GM12878 (cell line): ENCODE measurements around the gene CASK. TPM values are rescaled to one million over a fixed set of nuclear protein-coding genes. Genes with fewer than 3 reads are reported as not detected.

ENCODE experiments used
- ATAC-seq: fragments of 200-7000 bp; cut with Tn5 transposase; 3 replicates; pipeline ENCODE4 v1.9.1; 2020; ENCODE audit warnings: mild to moderate bottlenecking, moderate library complexity
- BruUV-seq: library from RNA; stranded (reverse); fragments of 400-500 nt; replicated peaks from 2 replicates; lab custom pipeline; 2021; lab: Mats Ljungman, UMichigan
- CTCF ChIA-PET: fragments of 300-600 bp; sonication (Branson Sonifier 250); formaldehyde crosslinking; extraction: SDS; loops from one replicate; lab custom pipeline; 2021; ENCODE audit warnings: inconsistent platforms; lab: Yijun Ruan, JAX
- POLR2A ChIA-PET: fragments of 350-600 bp; formaldehyde crosslinking; extraction: SDS; loops from one replicate; lab custom pipeline; 2021; ENCODE audit warnings: inconsistent platforms; lab: Charles Lee
- RAD21 ChIA-PET: fragments of 300-600 bp; sonication (Branson Sonifier 250); formaldehyde crosslinking; loops from one replicate; lab custom pipeline; 2023; ENCODE audit warnings: antibody characterized with exemption; ENCODE audit not compliant: unreplicated experiment; lab: Charles Lee
- SMC1A ChIA-PET: fragments of 300-600 bp; sonication (Branson Sonifier 250); formaldehyde crosslinking; loops from one replicate; lab custom pipeline; 2023; ENCODE audit not compliant: unreplicated experiment, uncharacterized antibody; lab: Charles Lee
- DNase-seq: peaks from one replicate; pipeline ENCODE4 v3.0.0-alpha.2; 2011; ENCODE audit warnings: low read depth, low spot score
- FAIRE-seq: peaks from 3 replicates; lab custom pipeline; 2011; peaks lifted over from hg19 to GRCh38; lab: Jason Lieb, UNC
- H2AFZ ChIP-seq: 2 replicates; pipeline ENCODE4 v1.6.0; 2011; ENCODE audit warnings: low read depth, low read length, control low read depth; ENCODE audit not compliant: control insufficient read depth
- H3K27ac ChIP-seq: 2 replicates; pipeline ENCODE4 v1.5.1; 2011; ENCODE audit warnings: control low read depth; ENCODE audit not compliant: control insufficient read depth, insufficient read depth
- H3K27me3 ChIP-seq, 2 experiments: replicated peaks in 1 of 2; 2 replicates each; pipeline versions ENCODE4 v1.6.0 to v1.6.1; 2011; ENCODE audit warnings: low read length in 1 of 2; ENCODE audit not compliant: control insufficient read depth in 2 of 2, insufficient read depth in 2 of 2
- H3K36me3 ChIP-seq, 2 experiments: 2 replicates each; pipeline ENCODE4 v1.5.1; 2011; ENCODE audit warnings: low read length in 1 of 2; ENCODE audit not compliant: control insufficient read depth in 2 of 2, insufficient read depth in 2 of 2
- H3K4me1 ChIP-seq: 2 replicates; pipeline ENCODE4 v1.6.1; 2011; ENCODE audit warnings: mild to moderate bottlenecking, low read length, moderate library complexity, mixed read lengths; ENCODE audit not compliant: control insufficient read depth, insufficient read depth
- H3K4me2 ChIP-seq: 2 replicates; pipeline ENCODE4 v1.6.0; 2011; ENCODE audit warnings: control low read depth; ENCODE audit not compliant: control insufficient read depth, insufficient read depth
- H3K4me3 ChIP-seq: fragments of 200-600 bp; sonication (generic); 2 replicates; pipeline ENCODE4 v1.5.1; 2016
- H3K79me2 ChIP-seq: 2 replicates; pipeline ENCODE4 v1.6.0; 2011; ENCODE audit warnings: low read length; ENCODE audit not compliant: control insufficient read depth, insufficient read depth
- H3K9ac ChIP-seq: 2 replicates; pipeline ENCODE4 v1.8.0; 2011; ENCODE audit warnings: low read length, control low read depth, mixed read lengths; ENCODE audit not compliant: control insufficient read depth, insufficient read depth
- H3K9me3 ChIP-seq: replicated peaks from 3 replicates; pipeline ENCODE4 v1.5.1; 2011; ENCODE audit warnings: mild to moderate bottlenecking, low read length; ENCODE audit not compliant: control insufficient read depth, insufficient read depth
- H4K20me1 ChIP-seq: 2 replicates; pipeline ENCODE4 v1.6.0; 2011; ENCODE audit not compliant: control insufficient read depth, insufficient read depth
- POLR2A ChIP-seq: IDR thresholded peaks from 2 replicates; pipeline ENCODE4 v1.6.1; 2011; ENCODE audit warnings: low read depth, mild to moderate bottlenecking, low read length
- RUNX3 ChIP-seq: IDR thresholded peaks from 2 replicates; pipeline ENCODE4 v1.6.1; 2012; ENCODE audit warnings: low read length, inconsistent platforms
- SPI1 ChIP-seq: IDR thresholded peaks from 2 replicates; pipeline ENCODE4 v1.6.1; 2011; ENCODE audit warnings: low read depth, mild to moderate bottlenecking, low read length, moderate library complexity, borderline replicate concordance; ENCODE audit not compliant: insufficient read depth
- ZNF384 ChIP-seq: IDR thresholded peaks from 2 replicates; pipeline ENCODE4 v1.6.1; 2012; ENCODE audit warnings: low read depth, mild to moderate bottlenecking, low read length, improper control_type of control experiment, borderline replicate concordance
- WGBS: methylation state at CpG from one replicate; pipeline ENCODE4 v1.1.6; 2016; ENCODE audit warnings: low lambda C conversion rate; ENCODE audit not compliant: insufficient replicate concordance, insufficient coverage; ENCODE audit errors: missing lambda C conversion rate; 5-methylcytosine and 5-hydroxymethylcytosine counted together
- in situ Hi-C: fragments of 300-500 bp; cut with MboI; formaldehyde crosslinking; loops from 9 replicates; pipeline ENCODE4 v1.14.3; 2018; ENCODE audit warnings: mixed read lengths
- intact Hi-C: fragments of 100-400 bp; cut with micrococcal nuclease; formaldehyde crosslinking; loops from one replicate; pipeline ENCODE4 v1.14.2; 2022; ENCODE audit not compliant: unreplicated experiment
- polyA plus RNA-seq, 11 experiments: library from polyadenylated mRNA; depleted of rRNA in 4 of 11; unstranded in 6 of 11; stranded (reverse) in 5 of 11; fragments of >200 nt; fragmentation: Nextera tagmentation in 4 of 11; fragmentation: Illumina TruSeq in 1 of 11; extraction: Ambion mirVana in 4 of 11; extraction: Trizol in 1 of 11; gene quantifications; 1 replicate in 1 of 11; 2 replicates in 10 of 11; pipeline versions ENCODE4 v1.2.1 to v1.2.3, GENCODE V29; 2011 to 2016; ENCODE audit warnings: inconsistent platforms in 2 of 11, missing spikeins in 2 of 11, low read depth in 1 of 11
- total RNA-seq, 4 experiments: library from RNA; depleted of rRNA in 3 of 4; stranded (reverse); fragments of >200 nt in 3 of 4; fragmentation: Illumina TruSeq in 1 of 4; extraction: Trizol in 1 of 4; gene quantifications; 2 replicates each; pipeline versions ENCODE4 v1.2.1 to v1.2.3, GENCODE V29; 2013 to 2021
- TF ChIP-seq, protein P1 (sequence below): fragments of 450-650 bp; IDR thresholded peaks from 2 replicates; pipeline ENCODE4 v1.6.1; 2017; ENCODE audit warnings: mild to moderate bottlenecking, moderate library complexity
- TF ChIP-seq, protein P2 (sequence below): fragments of 450-650 bp; IDR thresholded peaks from 2 replicates; pipeline ENCODE4 v1.6.1; 2014; ENCODE audit warnings: mild to moderate bottlenecking

Gene CASK
- total and polyA plus RNA-seq, 10 of the 15 experiments (the other 5 are each of a cell fraction or from before 2014, with no cell fraction given), result 0.60 to 45.9 (median 4.8) TPM

DNA sequence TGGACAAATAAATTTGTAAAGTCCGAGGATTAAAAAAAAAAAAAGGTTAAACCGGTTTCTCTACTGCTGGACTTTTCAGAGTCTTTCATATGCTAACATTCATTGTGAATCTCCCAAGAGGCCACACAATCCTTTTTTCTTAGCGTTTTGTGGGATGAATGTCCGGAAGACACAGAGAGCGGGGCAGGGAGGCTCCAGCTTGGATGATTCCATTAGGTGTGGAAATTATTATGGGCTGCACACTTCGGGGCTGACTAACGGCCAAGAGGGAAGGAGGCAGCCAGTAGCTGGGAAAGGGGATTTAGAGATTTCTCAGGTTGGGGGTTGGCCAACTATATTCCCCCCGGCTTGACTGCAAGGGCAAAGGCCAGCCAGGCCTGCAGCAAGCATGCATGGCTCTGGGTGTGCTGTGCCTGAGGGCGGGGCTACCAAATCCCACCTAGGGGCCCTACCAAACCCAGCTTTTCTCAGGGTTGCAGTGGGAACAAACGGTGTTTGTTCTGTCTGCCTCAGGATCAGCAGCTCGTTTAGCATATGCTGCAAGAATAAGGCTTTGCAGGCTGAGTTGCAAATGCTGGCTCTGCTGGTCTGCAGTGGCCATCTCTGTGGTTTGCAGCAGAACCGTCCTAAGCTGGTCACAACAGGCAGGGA, 447.6 kb downstream of the CASK start:
- Histone ChIP-seq H3K4me1 (no peaks in the 10 kb centered on the region), H2AFZ (no peak overlapping the region), H3K4me3 (no peak overlapping the region), H3K9me3 (no peaks in the 10 kb centered on the region), H3K36me3 (no peaks in the 10 kb centered on the region), H3K79me2 (no peaks in the 10 kb centered on the region), H4K20me1 (no peaks in the 10 kb centered on the region), H3K9ac (no peak overlapping the region), H3K27me3 (no peaks in the 10 kb centered on the region; a peak in 1 of 4 replicates)
- intact Hi-C loops, result no loop called here
- WGBS, result 28% methylated on average over 12 of the region's 12 CpGs
- CTCF ChIA-PET, result no interaction called here
- SMC1A ChIA-PET, result no interaction called here
- ATAC-seq (no peak), DNase-seq (no peak), FAIRE-seq (no peak)
- in situ Hi-C loops, result no loop called here
- RAD21 ChIA-PET, result no interaction called here
- POLR2A ChIA-PET, result no interaction called here
- TF ChIP-seq, protein P1, sequence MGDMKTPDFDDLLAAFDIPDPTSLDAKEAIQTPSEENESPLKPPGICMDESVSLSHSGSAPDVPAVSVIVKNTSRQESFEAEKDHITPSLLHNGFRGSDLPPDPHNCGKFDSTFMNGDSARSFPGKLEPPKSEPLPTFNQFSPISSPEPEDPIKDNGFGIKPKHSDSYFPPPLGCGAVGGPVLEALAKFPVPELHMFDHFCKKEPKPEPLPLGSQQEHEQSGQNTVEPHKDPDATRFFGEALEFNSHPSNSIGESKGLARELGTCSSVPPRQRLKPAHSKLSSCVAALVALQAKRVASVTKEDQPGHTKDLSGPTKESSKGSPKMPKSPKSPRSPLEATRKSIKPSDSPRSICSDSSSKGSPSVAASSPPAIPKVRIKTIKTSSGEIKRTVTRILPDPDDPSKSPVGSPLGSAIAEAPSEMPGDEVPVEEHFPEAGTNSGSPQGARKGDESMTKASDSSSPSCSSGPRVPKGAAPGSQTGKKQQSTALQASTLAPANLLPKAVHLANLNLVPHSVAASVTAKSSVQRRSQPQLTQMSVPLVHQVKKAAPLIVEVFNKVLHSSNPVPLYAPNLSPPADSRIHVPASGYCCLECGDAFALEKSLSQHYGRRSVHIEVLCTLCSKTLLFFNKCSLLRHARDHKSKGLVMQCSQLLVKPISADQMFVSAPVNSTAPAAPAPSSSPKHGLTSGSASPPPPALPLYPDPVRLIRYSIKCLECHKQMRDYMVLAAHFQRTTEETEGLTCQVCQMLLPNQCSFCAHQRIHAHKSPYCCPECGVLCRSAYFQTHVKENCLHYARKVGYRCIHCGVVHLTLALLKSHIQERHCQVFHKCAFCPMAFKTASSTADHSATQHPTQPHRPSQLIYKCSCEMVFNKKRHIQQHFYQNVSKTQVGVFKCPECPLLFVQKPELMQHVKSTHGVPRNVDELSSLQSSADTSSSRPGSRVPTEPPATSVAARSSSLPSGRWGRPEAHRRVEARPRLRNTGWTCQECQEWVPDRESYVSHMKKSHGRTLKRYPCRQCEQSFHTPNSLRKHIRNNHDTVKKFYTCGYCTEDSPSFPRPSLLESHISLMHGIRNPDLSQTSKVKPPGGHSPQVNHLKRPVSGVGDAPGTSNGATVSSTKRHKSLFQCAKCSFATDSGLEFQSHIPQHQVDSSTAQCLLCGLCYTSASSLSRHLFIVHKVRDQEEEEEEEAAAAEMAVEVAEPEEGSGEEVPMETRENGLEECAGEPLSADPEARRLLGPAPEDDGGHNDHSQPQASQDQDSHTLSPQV, result no peak
- no peak for TF ChIP-seq RUNX3
- TF ChIP-seq, protein P2, sequence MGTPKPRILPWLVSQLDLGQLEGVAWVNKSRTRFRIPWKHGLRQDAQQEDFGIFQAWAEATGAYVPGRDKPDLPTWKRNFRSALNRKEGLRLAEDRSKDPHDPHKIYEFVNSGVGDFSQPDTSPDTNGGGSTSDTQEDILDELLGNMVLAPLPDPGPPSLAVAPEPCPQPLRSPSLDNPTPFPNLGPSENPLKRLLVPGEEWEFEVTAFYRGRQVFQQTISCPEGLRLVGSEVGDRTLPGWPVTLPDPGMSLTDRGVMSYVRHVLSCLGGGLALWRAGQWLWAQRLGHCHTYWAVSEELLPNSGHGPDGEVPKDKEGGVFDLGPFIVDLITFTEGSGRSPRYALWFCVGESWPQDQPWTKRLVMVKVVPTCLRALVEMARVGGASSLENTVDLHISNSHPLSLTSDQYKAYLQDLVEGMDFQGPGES, result no peak
- TF ChIP-seq ZNF384, result no peak
- no peak for TF ChIP-seq POLR2A
- no peak for TF ChIP-seq SPI1
- TF ChIP-seq, all 136 proteins: peak for 0
- Histone ChIP-seq H3K4me2 (no peak overlapping the region), H3K27ac (no peak overlapping the region)
- BruUV-seq, result no TSS peak
